Central memory CD8-positive, alpha-beta T cell (primary cell): ENCODE data around the gene THEMIS.
A peak's percentile ranks its signal among the peaks of the same experiment; 100 is the strongest.
"Not testable (repeated sequence)": the region's sequence is repeated elsewhere in the genome, so short reads cannot be mapped to it uniquely, and the experiment has no call there.

Experiments
- ATAC-seq: fragments of 150-1000 bp; cut with Tn5 transposase; replicated peaks from 2 replicates; pipeline ENCODE4 v1.10.0; 2022; ENCODE audit warnings: mild to moderate bottlenecking, moderate FRiP score, moderate number of reproducible peaks; ENCODE audit not compliant: poor library complexity, severe bottlenecking; ENCODE audit errors: extremely low read depth
- DNase-seq, 2 donors: peaks; one replicate each; pipeline ENCODE4 v3.0.0; 2021; ENCODE audit warnings: low spot score in 2 of 2
- H3K27ac Mint-ChIP-seq: one replicate; pipeline ENCODE4 v1.8.0; 2022; ENCODE audit warnings: low read depth, mild to moderate bottlenecking, moderate library complexity, mixed read lengths
- H3K27me3 Mint-ChIP-seq: one replicate; pipeline ENCODE4 v1.8.0; 2022; ENCODE audit warnings: mixed read lengths
- H3K36me3 Mint-ChIP-seq: one replicate; pipeline ENCODE4 v1.8.0; 2022; ENCODE audit warnings: mild to moderate bottlenecking, moderate library complexity, mixed read lengths; ENCODE audit not compliant: insufficient read depth
- H3K4me1 Mint-ChIP-seq: one replicate; pipeline ENCODE4 v1.8.0; 2022; ENCODE audit warnings: mixed read lengths
- H3K4me3 Mint-ChIP-seq: one replicate; pipeline ENCODE4 v1.8.0; 2022; ENCODE audit warnings: mild to moderate bottlenecking, moderate library complexity, mixed read lengths
- H3K9me3 Mint-ChIP-seq: one replicate; pipeline ENCODE4 v1.8.0; 2022; ENCODE audit warnings: mixed read lengths

THEMIS gene

DNA sequence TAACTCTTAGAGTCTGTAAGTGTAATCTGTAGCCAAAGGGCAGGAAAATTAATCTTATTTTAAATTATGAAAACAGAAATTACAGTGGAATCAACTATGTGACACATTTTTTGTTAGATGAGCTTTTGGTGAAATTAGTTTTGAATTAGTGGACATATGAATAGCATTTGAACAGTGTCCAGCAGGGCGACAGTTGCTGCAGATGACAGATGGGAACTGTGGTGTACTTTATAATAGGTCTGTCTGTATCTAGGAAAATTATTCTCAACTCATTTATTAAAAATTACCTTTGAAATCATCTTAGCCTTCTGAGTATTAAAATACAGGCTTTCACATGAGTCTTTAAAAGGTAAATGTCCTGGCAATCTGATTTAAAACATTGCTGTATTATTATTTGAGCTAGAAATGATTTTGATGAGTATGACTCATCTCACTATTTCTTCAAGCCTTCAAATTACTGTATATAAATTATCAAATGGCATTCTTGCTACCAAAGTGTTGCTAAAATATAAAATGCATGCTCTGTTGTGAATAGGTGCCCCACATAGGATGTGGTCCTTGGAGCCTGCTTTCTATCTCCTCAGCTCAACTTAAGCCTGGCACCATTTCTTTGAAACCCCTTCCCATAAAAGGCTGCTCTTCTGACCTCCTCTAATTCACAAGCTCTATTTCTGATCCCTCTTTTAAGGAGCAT, 173.5 kb downstream of the THEMIS start:
- Mint-ChIP-seq H3K36me3 (peaks cover 30% of the 10 kb centered on the region), H3K27ac (peak overlapping the region; percentile 23), H3K9me3 (no peaks in the 10 kb centered on the region), H3K4me3 (peak overlapping the region; percentile 10), H3K4me1 (peaks cover 59% of the 10 kb centered on the region), H3K27me3 (no peaks in the 10 kb centered on the region)
- DNase-seq: no peak
- no peak for ATAC-seq

DNA sequence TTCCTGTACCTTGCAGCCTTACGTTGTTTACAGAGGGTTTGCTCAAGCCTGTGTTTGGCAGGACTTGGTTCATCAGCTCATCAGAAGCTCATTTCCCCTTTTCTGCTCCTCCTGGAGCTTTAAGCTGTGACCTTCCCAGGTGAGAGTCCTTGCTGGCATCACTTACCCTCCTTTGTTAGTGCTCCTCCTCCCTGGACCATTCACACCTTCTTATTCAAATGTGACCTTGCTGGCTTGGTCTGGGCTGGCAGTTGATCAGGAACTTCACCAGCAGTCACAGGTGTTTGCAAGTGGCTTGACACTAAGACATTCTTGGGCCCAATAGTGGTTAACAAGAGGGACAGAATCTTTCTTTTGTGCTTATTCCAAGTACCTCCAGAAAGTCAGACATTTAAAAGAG, 175.0 kb downstream of the THEMIS start:
- Mint-ChIP-seq H3K27me3 (no peaks in the 10 kb centered on the region), H3K36me3 (peaks cover 30% of the 10 kb centered on the region), H3K4me3 (no peak overlapping the region), H3K4me1 (peaks cover 61% of the 10 kb centered on the region), H3K27ac (peak overlapping the region; percentile 10), H3K9me3 (no peaks in the 10 kb centered on the region)
- DNase-seq (no peak), ATAC-seq (no peak)

DNA sequence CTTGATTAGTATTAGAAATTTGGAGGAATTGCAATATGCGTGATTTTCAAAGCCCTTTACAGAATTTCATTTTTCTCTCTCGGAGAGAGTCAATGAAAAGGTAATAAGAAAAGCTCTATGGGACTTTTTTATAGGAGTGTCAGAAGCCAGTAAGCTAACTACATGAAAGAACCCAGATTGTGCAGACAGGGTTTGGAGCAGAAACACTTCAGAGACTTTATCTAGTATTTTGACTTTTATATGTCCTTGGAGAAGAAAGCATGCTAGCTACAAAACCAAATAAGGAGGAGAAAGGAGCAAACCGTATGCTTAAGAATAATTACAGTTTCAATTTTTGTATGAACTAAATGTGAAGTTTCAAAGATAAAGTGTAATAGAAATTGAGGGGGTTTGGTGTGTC, 182.2 kb downstream of the THEMIS start:
- Mint-ChIP-seq H3K27ac (no peak overlapping the region), H3K27me3 (no peaks in the 10 kb centered on the region), H3K4me1 (peaks cover 35% of the 10 kb centered on the region), H3K9me3 (no peaks in the 10 kb centered on the region), H3K4me3 (no peak overlapping the region), H3K36me3 (peaks cover 46% of the 10 kb centered on the region)
- DNase-seq: no peak
- no peak for ATAC-seq

DNA sequence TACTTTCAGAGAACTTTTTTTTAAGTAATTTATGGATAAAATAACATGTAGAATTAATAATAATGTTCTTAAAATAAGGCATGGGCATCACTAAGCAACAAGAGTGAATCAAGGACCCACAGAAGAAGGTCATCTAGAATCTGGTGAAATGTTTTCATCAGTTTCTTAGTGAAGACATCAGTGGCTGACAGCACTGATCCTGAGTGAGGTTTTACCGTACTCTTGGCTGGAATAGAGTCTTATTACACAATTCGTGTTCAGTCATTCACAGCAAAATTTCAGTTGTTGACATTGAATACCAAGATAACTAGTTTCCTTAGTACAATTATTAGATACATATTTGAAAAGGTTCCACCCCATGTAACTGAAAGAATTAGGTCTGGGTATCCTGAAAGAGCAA, 183.5 kb downstream of the THEMIS start:
- ATAC-seq (no peak), DNase-seq (no peak)
- no peaks in the 10 kb centered on the region for H3K27me3 Mint-ChIP-seq

DNA sequence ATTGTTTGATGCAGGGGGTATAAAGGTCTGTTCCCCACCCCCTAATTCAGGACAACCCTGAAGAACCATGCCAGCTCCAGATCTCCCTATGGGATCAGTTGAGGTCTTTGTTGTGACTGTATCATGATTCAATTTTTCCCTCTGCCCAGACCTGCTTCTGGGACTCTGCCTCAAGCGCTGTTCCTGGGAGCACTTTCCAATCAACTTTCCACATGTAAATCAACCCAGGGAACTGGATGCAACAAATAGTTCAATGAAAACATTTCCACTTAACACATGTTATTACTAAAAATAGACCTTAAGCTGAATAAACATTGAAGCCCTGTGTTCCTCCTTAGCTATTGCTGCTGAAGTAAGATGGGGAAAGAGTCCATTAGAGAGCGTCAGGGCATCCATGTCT, 184.4 kb downstream of the THEMIS start:
- Mint-ChIP-seq H3K4me1 (peaks cover 28% of the 10 kb centered on the region), H3K4me3 (no peak overlapping the region), H3K9me3 (no peaks in the 10 kb centered on the region), H3K36me3 (peaks cover 54% of the 10 kb centered on the region), H3K27me3 (no peaks in the 10 kb centered on the region), H3K27ac (peak overlapping the region; percentile 17)
- no peak for DNase-seq
- no peak for ATAC-seq

More for the DNA sequence above, 183.5 kb downstream of the THEMIS start:
- Mint-ChIP-seq H3K4me1 (peaks cover 30% of the 10 kb centered on the region), H3K4me3 (no peak overlapping the region), H3K27ac (no peak overlapping the region), H3K36me3 (peaks cover 48% of the 10 kb centered on the region), H3K9me3 (no peaks in the 10 kb centered on the region)

DNA sequence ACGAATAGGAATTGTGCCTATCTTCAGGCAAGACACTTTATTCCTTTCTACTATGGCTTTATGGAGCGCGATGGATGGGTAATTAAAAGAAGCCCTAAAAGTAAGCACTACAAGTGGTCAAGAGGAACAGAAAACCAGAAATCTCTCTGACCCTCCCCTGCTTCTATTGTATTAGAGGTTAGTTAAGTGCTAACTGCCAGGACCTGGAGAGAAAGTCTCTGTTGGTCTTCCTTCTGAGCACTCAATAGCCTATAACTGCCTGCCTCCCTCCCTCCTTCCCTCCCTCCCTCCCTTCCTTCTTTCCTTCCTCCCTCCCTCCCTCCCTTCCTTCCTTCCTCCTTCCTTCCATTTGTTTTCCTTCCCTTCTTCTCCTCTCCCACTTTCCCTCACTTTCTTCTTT, 190.2 kb downstream of the THEMIS start:
- ATAC-seq (no peak), DNase-seq (no peak)
- H3K27me3 Mint-ChIP-seq: no peaks in the 10 kb centered on the region
- H3K4me1 Mint-ChIP-seq: peaks cover 35% of the 10 kb centered on the region
- no peak overlapping the region for H3K4me3 Mint-ChIP-seq
- H3K27ac Mint-ChIP-seq: peak overlapping the region; percentile 64
- H3K9me3 Mint-ChIP-seq: peaks cover 10% of the 10 kb centered on the region
- H3K36me3 Mint-ChIP-seq: peaks cover 47% of the 10 kb centered on the region

DNA sequence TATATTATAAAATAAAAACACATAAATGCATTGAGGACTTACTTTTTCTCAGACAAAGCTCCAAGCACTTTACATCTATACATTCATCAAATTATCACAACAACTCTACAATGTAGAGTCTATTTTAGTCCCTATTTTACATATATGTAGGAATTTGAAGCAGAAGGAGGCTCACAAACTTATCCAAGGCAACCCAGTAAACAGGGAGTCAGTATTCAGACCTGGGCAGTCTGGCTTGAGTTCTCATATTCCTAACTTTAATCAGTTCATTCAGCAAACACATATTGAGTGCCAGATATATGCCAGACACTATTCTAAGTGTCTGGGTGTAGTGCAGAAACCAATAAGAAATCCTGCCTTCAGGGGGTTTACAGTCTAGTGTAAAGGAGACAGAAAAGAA, 194.6 kb downstream of the THEMIS start:
- peaks cover 32% of the 10 kb centered on the region for H3K36me3 Mint-ChIP-seq
- ATAC-seq: no peak

DNA sequence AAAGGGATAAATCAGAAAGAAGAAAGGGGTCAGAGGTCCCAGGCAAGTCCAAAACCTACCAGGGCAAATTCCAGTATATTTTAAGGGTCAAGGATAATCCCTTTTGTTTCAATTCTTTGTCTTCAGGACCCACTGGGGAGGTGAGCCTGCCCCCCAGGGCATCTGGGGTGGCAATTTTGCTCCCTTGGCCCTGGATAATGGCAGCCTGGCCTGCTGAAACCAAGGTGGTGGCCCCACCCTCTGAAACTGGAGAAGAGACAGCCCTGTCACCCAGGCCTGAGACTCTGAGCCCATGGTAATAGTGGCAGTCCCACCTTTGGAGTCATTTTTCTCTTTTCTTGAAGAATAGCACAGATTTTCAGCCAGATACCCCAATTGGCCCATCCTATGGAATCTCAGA, 205.8 kb downstream of the THEMIS start:
- DNase-seq (no peak), ATAC-seq (no peak)
- Mint-ChIP-seq H3K4me3 (no peak overlapping the region), H3K27ac (no peak overlapping the region), H3K4me1 (peaks cover 13% of the 10 kb centered on the region), H3K36me3 (peaks cover 23% of the 10 kb centered on the region), H3K9me3 (peaks cover 5% of the 10 kb centered on the region), H3K27me3 (no peaks in the 10 kb centered on the region)

More for the DNA sequence above, 194.6 kb downstream of the THEMIS start:
- H3K27ac Mint-ChIP-seq: peak overlapping the region; percentile 22
- no peaks in the 10 kb centered on the region for H3K27me3 Mint-ChIP-seq
- DNase-seq: no peak
- peaks cover 24% of the 10 kb centered on the region for H3K4me1 Mint-ChIP-seq
- no peak overlapping the region for H3K4me3 Mint-ChIP-seq
- peaks cover 10% of the 10 kb centered on the region for H3K9me3 Mint-ChIP-seq

DNA sequence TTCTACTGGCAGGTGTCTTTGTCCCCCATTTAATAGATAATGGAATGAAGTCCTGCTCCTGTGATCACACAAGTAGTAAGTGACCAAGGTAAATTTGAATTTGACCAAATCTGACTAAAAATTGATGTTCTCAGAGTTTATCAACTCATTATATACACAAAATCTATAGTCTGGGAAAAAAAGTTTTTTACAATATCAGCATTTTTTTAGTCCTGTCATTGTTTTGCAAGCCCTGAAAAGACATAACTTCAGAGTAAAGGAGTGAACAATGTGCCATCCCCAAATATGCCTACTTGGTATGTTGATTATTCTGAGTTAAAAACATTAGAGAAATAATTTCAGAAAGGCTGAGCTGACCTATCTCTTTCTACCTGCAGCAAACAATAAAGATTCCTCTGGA, 209.7 kb downstream of the THEMIS start:
- ATAC-seq: no peak
- H3K9me3 Mint-ChIP-seq: peaks cover 12% of the 10 kb centered on the region
- H3K4me3 Mint-ChIP-seq: no peak overlapping the region
- peaks cover 16% of the 10 kb centered on the region for H3K36me3 Mint-ChIP-seq
- no peak for DNase-seq
- peaks cover 7% of the 10 kb centered on the region for H3K4me1 Mint-ChIP-seq
- no peak overlapping the region for H3K27ac Mint-ChIP-seq
- H3K27me3 Mint-ChIP-seq: no peaks in the 10 kb centered on the region

DNA sequence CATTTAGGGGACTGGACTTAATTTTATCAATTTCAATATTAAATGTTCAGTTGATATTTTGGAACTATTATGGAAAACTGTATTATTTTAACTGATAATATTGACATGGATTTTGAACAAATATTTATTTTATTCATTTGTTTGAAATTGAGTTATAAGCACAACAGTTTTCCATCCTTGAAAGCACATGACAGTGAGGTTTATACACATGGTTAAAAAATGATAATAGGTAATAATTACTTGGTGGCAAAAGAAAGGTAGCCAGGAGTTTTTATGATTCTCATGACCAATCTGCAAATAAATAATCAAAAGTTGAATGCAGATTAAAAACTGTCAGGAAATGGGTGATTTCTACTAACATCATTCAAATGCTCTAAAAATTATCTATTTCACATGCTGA, 210.3 kb downstream of the THEMIS start:
- peaks cover 9% of the 10 kb centered on the region for H3K9me3 Mint-ChIP-seq
- H3K36me3 Mint-ChIP-seq: peaks cover 13% of the 10 kb centered on the region
- no peak overlapping the region for H3K4me3 Mint-ChIP-seq
- DNase-seq: no peak
- H3K27ac Mint-ChIP-seq: no peak overlapping the region
- ATAC-seq: no peak
- H3K4me1 Mint-ChIP-seq: peaks cover 3% of the 10 kb centered on the region
- H3K27me3 Mint-ChIP-seq: no peaks in the 10 kb centered on the region

DNA sequence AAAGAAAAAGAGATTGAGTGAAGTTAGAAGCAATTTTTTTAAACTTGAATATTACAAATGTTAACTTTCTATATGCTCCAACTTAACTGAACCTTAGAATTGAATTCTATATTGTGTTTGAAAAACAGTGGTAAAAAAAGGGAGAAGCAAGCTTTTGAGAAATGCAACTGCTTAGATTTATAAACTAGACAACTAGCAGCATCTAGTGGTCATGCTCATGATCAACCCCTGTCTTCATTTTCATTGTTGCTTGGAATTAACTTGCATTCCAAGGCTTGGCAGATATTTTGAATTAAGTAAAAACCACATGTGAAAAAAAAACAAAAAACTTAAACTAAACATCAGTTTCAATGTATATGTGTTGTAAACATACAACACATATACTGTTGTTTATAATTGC, 210.8 kb downstream of the THEMIS start:
- peaks cover 7% of the 10 kb centered on the region for H3K9me3 Mint-ChIP-seq
- no peak for ATAC-seq
- H3K4me1 Mint-ChIP-seq: no peaks in the 10 kb centered on the region
- H3K27me3 Mint-ChIP-seq: no peaks in the 10 kb centered on the region
- no peak for DNase-seq
- H3K27ac Mint-ChIP-seq: no peak overlapping the region
- H3K4me3 Mint-ChIP-seq: no peak overlapping the region
- peaks cover 8% of the 10 kb centered on the region for H3K36me3 Mint-ChIP-seq

DNA sequence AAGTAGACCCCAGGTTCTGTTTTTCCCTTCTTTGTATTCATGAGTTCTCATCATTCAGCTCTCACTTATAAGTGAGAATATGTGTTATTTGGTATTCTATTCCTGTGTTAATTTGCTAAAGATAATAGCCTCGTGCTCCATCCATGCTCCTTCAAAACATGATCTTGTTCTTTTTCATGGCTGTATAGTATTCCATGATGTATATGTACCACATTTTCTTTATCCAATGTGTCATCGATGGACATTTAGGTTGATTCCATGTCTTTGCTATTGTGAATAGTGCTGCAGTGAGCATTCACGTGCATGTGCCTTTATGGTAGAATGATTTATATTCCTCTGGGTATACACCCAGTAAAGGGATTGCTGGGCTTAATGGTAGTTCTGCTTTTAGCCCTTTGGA, 213.4 kb downstream of the THEMIS start:
- not testable (repeated sequence) for H3K27ac Mint-ChIP-seq, DNase-seq, H3K4me1 Mint-ChIP-seq, H3K4me3 Mint-ChIP-seq, H3K9me3 Mint-ChIP-seq, H3K36me3 Mint-ChIP-seq, H3K27me3 Mint-ChIP-seq, ATAC-seq

DNA sequence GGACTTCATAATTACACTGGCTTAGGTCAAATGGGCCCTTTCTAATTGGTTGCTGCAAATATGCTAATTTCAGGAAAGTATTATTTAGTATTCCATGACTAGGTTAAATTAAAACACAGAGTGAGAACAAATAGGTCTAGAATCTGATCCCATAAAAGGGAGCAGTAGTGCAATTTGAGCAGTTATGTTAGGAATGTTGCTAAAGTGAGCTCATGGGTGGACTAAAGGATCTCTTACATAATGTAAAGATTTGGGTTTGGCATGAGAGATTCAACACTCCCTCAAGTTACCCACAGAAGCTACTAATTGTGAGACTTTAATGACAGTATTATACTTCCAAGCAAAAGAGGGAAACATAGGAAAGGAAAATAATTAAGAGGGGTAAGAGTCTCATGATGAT, 214.8 kb downstream of the THEMIS start:
- Mint-ChIP-seq H3K27me3 (no peaks in the 10 kb centered on the region), H3K36me3 (peaks cover 5% of the 10 kb centered on the region), H3K4me3 (no peak overlapping the region), H3K27ac (no peak overlapping the region), H3K9me3 (peaks cover 7% of the 10 kb centered on the region), H3K4me1 (no peaks in the 10 kb centered on the region)
- no peak for DNase-seq
- ATAC-seq: no peak
